Measurements from ENCODE around the gene GPR137.
A peak's percentile ranks its signal among the peaks of the same experiment; 100 is the strongest.
"Not testable (repeated sequence)": the region's sequence is repeated elsewhere in the genome, so short reads cannot be mapped to it uniquely, and the experiment has no call there.

Gene GPR137, protein sequence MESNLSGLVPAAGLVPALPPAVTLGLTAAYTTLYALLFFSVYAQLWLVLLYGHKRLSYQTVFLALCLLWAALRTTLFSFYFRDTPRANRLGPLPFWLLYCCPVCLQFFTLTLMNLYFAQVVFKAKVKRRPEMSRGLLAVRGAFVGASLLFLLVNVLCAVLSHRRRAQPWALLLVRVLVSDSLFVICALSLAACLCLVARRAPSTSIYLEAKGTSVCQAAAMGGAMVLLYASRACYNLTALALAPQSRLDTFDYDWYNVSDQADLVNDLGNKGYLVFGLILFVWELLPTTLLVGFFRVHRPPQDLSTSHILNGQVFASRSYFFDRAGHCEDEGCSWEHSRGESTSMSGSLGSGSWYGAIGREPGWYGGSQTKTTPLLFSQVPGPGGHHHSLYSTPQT

DNA sequence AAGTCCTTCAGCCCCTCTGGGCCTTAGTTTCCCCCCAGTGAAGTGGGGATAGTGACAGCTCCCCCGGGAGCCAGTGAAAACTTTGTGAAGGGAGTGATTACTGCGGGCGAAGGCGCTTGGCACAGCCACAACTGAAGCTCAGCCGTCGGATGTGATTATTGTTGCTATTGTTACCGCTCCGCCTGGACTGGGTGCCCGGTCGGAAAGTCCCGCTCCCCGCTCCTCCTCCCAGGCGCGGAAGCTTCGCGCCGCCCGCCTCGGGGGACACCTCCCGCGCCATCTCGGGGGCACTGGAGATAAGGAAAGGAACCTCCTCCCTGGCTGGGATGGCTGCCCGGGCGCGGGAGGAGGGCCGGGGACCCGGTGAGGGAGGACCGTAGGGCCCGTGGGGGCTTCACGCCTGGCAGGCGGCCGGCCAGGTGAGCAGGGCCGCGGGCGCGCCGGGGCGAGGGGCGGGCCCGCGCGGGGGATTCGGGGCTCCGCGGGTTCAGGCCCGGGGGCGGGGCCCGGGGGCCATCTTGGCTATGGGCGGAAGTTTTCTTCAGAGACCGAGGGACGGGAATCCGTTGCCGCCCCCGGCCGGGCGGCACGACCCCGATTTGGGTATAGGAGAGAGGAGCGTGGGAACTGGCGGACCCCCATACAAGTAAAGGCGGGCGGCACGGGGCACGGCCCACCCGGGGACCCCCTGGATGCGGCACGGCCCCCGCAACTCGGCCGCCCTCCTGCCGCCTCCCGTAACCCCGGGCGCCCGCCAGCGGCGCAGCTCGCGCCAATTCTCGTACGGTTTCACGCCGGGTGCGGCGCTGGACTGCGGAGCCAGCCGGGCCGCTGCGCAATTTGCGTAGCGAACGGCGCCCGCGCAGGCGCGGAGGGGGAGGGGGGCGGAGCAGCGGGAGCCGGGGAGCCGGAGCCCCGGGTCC lies at the start of gene GPR137:
Gene GPR137, plus strand, starts transcription at position 887 of the 923 bp plus-strand sequence. CDS start 677 bp downstream, outside the sequence.
- DNase-seq = peak; percentile 92

DNA sequence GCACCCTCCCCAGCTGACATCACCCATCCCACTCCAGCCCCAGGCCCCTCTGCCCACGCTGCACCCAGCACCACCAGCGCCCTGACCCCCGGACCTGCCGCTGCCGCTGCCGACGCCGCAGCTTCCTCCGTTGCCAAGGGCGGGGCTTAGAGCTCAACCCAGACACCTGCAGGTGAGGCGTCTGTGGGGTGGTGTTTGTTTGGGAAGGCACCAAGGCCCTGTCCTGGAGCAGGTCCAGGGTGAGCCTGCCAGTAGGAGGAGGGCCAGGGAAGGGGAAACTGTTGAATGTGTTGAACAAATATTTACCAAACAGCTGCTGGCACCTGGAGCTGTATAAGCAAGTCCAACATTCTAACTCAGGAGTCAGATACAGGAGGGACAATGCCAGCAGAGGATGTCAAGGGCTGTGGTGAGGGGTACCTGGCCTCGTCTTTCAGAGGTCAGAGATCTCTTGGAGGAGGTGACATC lies 48.1 kb upstream of the GPR137 start:
- DNase-seq = no peak

DNA sequence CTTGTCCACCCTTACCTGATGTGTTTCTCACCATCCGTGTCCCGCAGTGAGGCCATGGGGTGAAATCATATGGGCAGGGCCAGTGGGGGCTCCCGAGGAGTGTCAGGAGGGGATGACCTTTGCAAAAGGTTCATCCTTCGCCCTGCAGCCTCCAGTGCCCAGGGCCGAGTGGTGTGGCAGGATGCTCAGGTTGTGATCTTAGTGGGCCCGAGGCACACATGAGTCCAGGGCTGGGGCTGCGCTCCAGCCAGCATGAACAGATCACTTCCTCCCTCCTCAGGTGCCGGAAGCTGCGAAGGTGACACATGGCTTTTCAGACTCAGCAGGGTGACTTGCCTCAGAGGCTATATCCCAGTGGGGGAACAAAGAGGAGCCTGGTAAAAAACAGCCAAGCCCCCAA lies 47.6 kb upstream of the GPR137 start:
- no peak for DNase-seq

DNA sequence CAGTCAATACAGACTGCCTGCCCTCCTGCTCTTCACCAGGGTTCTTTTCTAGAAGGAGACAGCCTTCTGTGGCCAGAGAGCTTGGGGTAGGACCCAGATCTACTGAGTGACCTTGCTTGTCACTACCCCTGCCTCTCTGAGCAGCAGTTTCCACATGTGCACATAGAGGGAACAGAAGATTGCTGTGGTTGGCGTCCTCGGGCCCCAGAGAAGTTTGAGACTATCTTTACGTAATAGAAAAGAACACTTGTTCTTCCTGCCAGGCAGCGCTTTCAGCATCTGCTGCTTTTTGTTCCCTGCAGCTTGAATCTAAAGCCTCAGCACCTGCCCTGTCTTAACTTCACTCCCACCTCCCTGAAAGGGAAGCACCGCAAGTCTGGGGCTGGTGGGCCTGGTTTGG lies 46.6 kb upstream of the GPR137 start:
- no peak for DNase-seq

DNA sequence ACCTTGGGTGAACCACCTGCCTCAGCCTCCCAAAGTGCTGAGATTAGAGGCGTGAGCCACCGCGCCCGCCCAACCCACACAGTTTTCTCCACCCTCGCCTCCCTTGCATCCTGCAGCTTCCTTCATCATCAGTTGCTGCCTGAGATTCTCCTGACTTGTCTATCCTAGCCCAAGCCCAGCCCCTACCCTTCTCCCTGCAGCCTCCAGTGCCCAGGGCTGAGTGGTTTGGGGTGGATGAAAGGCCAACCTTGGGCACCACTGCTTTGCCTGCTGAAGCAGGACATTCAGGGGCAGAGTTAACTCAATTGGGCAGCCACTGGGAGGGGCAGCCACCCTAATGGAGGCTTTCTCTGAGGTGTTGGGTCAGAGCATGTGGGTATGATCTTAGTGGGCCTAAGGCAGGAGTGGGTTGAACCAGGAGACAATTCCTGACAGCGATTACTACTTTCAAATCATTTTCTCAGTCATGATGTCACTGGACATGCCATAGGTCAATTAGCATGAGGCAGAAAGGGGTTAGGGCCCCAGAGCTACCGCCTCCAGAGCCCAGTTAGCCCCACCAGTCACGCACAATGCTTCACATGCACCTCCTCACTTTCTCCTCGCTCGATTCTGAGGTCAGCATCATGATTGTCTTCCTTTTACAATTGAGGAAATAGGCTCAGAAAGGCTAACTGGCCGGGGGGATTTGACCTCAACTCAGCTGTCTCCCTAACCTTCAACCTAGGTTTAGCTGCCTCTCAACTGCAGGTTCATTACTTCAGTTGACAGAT lies 45.8 kb upstream of the GPR137 start:
- DNase-seq = peak; percentile 21

DNA sequence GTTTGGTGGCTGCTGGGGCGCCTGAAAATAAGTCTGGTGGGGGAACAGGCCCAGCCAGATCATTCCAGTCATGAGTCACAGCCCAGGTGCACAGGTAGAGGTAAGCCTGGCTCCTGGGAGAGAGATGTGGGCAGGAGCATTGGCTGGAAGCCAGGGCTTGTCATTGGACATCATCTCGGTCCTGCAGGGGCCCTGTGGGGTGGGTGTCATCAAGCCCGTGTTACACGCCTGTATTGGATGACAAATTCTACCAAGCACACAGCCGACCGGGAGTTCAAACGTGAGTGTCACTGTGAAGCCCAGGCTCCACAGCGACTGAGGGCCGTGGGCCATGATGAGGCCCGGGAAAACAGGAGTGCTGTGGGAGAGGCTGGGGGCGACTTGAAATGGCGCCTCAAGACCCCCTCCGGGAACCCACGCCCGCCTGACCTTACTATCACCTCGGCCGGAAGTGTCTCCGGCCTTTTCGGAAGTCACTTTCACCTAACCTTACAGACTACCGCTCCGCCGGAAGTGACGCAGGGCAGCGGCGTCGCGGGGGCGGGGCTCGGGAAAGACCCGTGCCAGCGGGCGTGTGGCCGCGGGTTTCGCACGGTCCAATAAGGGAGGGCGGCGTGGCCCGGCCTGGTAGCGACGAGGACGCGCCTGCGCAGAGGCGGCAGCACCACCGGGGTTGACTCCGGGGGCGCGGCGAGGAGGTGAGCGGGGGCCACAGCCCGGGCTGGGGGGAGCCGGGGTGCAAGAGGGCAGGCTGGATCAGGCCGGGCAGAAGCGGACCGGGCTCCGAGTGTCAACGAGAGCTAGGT lies 45.0 kb upstream of the GPR137 start, which contains the start of gene FKBP2:
Gene FKBP2, plus strand, starts transcription at position 661 of the 806 bp plus-strand sequence. CDS start 1,293 bp downstream, outside the sequence.
- DNase-seq = peak; percentile 99

DNA sequence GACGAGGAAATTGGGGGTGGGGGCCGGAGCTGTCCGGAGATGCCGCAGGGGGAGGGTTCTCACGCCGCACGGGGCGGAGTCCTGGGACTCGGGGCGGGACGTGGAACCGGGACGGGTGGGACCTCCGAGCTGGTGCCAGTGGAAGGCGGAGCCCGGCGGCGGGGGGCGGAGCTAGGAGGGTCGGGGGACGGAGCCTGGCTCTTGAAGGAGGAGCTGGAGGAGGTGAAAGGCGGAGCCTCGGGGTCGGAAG lies 44.5 kb upstream of the GPR137 start:
- DNase-seq = peak; percentile 100

DNA sequence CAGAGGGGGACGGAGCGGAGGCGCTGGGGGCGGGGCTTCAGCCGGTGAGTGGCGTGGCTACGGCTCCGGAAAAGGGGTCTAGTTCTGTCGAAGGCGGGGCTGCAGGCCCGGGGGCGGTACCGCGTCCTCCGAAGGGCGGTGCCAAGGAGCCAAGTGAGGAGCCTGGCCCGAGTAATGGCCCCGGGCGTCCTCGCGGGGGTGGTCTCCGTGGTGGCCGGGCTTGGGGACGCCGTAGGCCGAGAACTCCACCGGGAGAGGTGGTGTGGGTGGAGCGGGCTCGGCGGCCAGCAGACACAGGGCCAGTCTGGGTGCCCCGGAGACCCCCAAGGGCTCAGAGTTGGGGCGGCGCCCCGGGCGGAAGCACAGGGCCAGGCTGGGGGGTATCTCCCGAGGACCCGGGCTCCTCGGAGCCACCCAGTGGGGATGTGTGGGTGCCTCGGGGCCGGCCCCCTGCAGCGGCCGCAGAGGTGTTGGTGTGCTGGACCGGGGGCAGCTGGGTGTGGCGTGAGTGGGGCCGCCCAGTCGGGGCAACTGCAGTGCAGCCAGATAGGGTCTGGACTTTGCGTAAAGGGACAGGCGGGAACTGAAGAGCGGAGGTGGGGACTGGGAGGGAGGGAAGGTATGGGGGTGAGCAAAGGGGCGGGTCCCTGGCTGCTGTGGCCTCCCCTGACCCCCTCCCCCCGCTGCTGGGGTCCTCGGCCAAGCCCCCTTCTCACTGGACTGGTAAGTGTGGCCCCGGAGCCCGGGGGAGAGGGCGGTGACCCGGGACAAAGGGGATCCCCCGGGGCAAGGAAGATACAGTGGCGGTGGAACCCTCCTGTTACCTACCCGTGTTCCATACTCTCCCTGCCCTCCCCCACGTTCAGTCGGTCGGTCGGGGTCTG lies 43.9 kb upstream of the GPR137 start:
- peak; percentile 29 for DNase-seq

DNA sequence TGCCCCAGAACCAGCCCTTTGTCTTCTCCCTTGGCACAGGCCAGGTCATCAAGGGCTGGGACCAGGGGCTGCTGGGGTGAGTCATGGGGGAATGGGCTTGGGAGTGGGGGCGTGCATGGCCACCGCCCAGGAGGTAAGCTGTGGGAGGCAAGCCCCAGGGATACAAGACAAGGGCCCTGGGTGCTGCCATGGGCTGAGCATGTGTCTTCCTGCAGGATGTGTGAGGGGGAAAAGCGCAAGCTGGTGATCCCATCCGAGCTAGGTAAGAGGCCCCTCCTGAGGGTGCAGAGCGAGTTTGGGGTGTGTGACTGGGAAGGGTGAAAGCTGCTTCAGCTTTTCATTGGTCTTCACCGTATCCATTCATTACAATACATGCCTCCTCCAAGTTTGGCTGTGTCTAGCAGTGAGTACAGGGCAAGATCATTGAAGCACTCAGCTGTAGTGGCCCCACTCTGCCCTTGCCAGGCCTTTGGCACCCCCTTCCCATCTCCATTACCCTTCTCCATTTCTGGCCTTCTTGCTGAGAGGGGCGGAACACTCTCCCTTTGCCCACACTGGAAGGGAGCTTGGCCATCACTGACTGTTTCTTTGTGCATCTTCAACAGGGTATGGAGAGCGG lies 42.3 kb upstream of the GPR137 start:
- DNase-seq = no peak

DNA sequence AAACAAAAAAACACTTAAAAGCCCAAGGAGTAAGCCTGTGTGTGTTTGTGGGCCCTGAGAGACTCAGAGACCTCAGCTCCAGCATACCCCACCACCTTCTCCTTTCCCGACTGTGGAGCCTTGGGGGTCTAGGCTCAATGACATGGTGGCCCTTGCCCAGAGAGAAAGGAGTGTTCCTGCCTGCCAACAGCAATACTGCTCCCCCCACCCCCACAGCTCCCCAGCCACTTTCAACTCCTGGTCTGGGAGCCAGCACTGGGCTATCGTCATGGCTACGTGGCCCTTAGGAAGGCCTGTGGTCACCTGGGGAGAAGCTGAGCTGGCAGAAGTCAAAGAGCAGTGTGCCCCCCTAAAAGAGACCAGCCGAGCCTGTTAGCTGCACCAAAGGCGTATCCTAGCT lies 41.5 kb upstream of the GPR137 start:
- no peak for DNase-seq

DNA sequence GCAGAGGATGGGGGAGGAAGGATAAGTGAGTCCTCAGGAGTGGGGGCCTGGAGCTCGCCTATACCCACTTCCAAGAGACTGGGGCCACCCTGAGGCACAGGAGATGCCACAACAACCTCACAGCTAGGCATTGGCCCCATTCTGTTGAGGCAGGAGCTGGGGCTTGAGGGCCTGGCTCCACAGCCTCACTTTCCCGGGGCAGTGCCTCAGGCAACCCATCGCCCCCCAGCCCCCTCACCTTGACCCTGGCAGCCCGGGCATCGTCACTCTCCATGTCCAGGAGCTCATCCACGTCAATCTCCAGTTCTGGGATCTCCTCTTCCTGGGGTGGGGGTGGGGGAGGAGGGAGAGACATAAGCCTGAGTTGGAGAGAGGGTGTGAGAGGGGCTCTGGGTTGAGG lies 40.7 kb upstream of the GPR137 start:
- DNase-seq = no peak

DNA sequence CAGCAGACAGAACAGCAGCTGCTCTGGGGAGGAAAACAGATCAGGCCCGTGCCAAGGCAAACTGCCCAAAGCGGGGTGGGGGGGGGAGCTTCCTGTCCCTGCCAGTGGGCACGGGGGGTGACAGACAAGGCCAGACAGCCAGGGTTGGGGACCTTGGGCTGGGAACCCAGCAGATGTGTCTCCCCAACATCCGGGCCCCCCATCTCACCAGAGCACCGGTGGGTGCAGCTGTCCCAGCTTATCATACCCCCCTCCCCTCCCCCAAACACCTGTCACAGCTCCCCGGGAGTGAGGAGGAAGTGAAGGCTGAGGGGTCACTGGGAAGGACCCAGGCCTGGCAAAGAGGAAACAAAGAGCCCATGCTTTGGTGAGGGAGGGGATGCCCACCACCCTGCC lies 40.2 kb upstream of the GPR137 start:
- DNase-seq = peak; percentile 39

DNA sequence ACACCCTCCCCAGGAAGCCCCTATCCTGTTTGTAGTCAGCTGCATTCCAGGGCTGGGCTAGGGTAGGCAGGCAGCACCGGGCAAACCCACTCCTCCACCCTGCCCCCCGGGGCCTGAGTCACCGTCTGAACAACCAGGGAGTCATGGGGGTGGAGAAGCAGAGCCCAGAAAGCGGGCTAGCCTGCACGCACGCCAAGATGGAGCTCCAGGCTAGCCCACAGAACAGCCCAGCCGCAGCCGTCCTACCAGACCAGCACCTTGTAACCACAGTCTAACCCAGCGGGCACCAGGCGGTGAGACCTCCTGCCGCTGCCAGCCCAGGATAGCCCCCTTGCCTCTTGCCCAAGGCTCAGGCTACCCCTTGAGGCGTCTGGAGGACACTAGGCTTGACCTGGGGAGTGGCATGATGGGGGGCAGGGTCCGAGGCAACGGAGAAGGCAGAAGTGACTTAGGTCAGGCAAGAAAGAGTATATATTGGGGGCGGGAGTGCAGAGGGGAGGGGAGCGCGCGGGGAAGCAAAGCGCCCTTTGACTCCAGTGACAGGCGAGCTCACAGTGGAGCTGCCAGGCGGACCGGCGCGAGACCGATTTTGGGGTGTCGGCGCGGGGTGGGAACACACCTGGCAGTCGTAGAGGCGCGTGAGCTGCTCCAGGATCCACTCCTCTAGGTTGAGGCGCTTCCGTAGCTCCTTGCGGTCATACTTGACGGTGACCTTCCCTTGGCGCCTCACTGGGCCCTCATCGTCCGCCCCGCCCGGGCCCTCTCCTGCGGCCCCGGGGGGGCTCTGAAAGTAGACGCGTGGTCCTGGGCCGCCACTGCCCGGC lies 39.6 kb upstream of the GPR137 start:
- DNase-seq = peak; percentile 78

DNA sequence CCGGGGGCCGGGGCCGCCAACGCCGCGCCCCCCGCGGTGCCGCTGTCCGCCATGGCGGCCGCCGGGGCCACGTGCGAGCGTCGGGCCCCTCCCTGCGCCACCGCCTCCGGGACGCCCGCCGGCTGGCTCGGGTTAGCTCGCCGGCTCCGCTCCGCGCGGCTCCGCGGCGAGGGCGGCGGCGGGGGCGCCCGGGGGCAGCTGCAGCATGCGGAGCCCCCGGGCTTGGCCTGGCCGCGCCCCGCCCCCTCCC lies 39.1 kb upstream of the GPR137 start:
- not testable (repeated sequence) for DNase-seq

DNA sequence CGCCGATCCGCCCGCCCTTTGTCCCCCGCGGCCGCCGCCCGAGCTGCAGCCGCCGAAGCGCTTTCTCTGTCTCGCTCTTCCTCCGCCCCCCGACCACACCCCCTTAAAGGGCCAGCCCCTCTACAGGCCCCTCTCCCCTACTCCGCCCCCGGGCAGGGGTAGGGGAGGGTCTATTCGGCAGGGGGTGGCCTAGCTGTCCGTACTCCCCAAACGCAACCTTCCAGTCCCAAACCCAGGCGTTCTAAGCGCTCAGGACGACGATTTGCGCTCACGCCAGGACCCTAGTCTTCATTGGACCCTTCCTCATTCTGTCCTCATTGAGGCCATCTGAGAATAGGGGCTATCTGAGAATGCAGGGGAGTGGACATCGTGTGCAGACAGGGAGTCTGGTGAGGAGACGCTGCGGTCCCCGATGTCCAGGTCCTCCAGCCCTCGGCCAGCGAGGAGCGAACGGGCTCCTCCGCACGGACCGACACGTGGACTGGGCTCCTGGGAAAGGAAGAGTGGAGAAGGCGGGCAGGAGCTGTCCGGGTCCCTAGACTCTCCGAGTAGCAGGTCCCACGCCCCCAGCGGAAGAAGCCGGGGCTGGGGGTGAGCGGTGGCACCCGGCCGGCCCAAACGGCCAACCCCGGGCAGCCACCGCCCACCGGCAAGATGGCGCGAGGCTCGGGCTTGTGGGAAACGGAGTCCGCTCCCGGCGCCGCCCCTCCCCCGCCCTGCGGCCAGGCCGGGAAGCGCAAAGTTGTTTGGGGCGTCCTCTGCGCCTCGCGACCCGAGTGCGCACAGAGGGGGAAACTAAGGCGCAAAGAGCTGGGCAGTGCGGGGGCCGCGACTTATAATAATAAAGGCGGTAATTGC lies 38.5 kb upstream of the GPR137 start, which contains the start of gene PPP1R14B:
Gene PPP1R14B, minus strand, starts transcription at position 73 of the 858 bp plus-strand sequence. CDS start 270 bp downstream, outside the sequence.
- DNase-seq = peak; percentile 91

DNA sequence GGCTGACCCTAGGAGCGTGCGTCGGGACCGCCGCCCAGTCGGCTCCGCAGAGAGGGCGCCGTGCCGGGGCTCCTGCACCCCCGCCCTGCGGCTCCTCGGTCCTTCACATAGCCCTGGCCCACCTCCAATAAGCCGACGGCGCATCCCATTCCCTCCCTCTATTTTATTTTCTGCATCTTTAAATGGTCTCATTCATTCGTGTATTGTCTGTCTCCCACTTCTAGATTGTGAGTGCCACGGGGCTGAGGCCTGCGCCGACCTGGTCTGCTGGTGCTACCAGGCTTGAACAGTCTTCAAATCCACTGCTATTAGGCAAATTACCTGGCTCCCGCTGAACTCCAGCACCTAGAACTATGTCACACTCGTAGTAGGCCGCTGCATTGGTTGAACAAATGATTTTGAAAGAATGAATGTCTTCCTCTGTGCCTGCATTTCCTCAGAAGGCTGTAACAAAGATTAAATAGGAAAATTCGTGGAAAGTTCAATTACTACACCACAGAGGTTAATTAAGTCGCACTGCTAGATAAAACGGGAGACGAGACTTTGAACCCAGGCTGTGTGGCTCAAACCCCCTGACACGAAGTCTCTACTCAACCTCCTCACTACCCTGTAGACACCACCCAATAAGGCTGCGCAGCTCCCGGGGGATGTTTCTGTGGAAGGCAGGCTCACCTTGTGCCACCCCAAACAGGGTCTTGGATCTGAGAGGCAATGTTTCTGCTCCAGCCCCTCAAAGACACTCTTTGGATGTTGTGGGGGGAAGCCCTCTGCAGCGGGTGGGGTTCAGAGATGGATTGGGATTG lies 37.7 kb upstream of the GPR137 start:
- DNase-seq = no peak

DNA sequence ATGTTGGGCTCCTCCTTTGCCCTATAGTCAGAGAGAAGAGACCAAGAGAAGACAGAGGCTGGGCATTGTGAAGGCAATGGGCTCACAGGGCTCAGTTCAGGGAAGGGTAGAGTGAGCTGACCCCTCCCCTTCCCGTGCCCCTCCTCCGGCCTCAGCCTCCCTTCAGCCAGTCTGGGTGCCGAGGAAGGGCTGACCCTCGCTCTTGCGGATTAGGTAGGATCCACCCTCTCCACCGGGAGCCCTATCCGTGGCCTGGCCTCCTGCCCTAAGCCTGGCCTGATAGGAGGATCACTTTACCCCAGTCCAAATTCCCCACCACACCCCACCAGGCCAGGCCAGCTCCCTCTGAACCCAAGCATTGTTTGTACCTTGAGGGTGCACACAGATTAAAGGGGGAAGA lies 37.1 kb upstream of the GPR137 start:
- DNase-seq = no peak

DNA sequence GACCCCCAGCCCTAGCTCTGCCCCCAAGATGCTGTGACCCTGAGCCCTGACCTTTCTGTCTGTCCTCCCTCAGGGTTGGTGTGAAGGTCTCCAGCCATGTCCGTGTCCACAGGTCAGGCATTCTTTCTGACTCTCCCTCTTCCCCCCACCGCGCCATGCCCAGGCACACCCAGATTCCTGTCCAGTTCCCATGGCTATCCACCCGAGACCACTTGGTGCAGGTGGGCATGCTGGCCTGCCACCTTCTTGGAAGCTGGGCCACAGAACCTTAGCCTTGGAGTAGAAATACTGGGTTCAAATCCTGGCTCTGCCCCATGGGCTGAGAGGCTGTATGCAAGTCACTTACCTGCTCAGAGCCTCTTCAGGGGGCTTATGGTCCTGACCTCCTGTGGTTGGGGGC lies 36.6 kb upstream of the GPR137 start:
- DNase-seq = no peak

Measured in activated CD4-positive, alpha-beta T cell treated with anti-CD3 and anti-CD28 coated beads, Interleukin-2, Interleukin-6, amounts not matched to agents 100 ng/mL and 50 ng/mL, durations not matched to agents 16 hours and 8 hours (primary cell).